Adrenal gland (tissue), 12 donors: ENCODE data around the gene TYRO3. TPM values are rescaled to one million over a fixed set of nuclear protein-coding genes. Genes with fewer than 3 reads are reported as not detected.

Source experiments
- DNase-seq, 7 donors: peaks; one replicate each; pipeline ENCODE4 v3.0.0-alpha.2; 2019 to 2020
- H3K27ac ChIP-seq, 5 donors: fragments of 200-600 bp; sonication (generic) in 4 of 5; 1 replicate in 3 of 5; 2 replicates in 2 of 5; pipeline versions ENCODE4 v1.5.1 to v1.8.0; 2016 to 2020; ENCODE audit warnings: mild to moderate bottlenecking in 1 of 5
- H3K27me3 ChIP-seq: fragments of 200-600 bp; 2 replicates; pipeline ENCODE4 v1.8.0; 2021
- H3K36me3 ChIP-seq, 2 donors: fragments of 200-600 bp; replicated peaks in 1 of 2; 1 replicate in 1 of 2; 2 replicates in 1 of 2; pipeline versions ENCODE4 v1.5.1 to v1.8.0; 2018 to 2022
- H3K4me1 ChIP-seq, 2 donors: fragments of 200-600 bp; replicated peaks in 1 of 2; 1 replicate in 1 of 2; 2 replicates in 1 of 2; pipeline versions ENCODE4 v1.5.1 to v1.8.0; 2018 to 2021
- H3K4me3 ChIP-seq, 4 donors: fragments of 200-600 bp; sonication (generic) in 3 of 4; one replicate each; pipeline ENCODE4 v1.5.1; 2016 to 2018
- H3K9me3 ChIP-seq, 3 donors: fragments of 200-600 bp; sonication (generic) in 1 of 3; replicated peaks in 1 of 3; 1 replicate in 2 of 3; 2 replicates in 1 of 3; pipeline versions ENCODE4 v1.5.1 to v1.8.0; 2016 to 2021
- CTCF ChIP-seq, 6 experiments: fragments of 450-650 bp in 4 of 6; fragments of 200-600 bp in 2 of 6; sonication (generic) in 1 of 6; IDR thresholded peaks; 1 replicate in 5 of 6; 2 replicates in 1 of 6; pipeline versions ENCODE4 v1.5.1 to v1.8.0; 2016 to 2021; ENCODE audit warnings: antibody characterized with exemption in 6 of 6, mild to moderate bottlenecking in 2 of 6, moderate library complexity in 1 of 6
- POLR2A ChIP-seq, 2 donors: fragments of 450-650 bp; IDR thresholded peaks; one replicate each; pipeline ENCODE4 v1.6.1; 2017; ENCODE audit warnings: antibody characterized with exemption in 2 of 2, mild to moderate bottlenecking in 2 of 2, moderate library complexity in 1 of 2
- WGBS, 4 donors: extraction: QIAGEN DNeasy Blood & Tissue Kit in 2 of 4; methylation state at CpG; one replicate each; pipeline versions ENCODE4 v1.1.5 to v1.1.7; 2013 to 2017; 5-methylcytosine and 5-hydroxymethylcytosine counted together
- intact Hi-C, 2 donors: fragments of 100-400 bp; cut with DNase I; formaldehyde crosslinking; loops; one replicate each; pipeline versions ENCODE4 v1.14.1 to v1.15.0; 2022 to 2023
- polyA plus RNA-seq, 3 donors: library from polyadenylated mRNA; stranded (reverse); fragments of 200-250 nt in 2 of 3; fragments of 350-450 nt in 1 of 3; fragmentation: Illumina TruSeq in 1 of 3; extraction: RNeasy Lipid Tissue Mini Kit (QIAGEN cat#74804) in 1 of 3; gene quantifications; one replicate each; pipeline ENCODE4 v1.2.3, GENCODE V29; 2013 to 2014
- total RNA-seq, 9 donors: library from RNA; depleted of rRNA in 4 of 9; stranded (reverse); fragments of >200 nt in 4 of 9; fragments of 120-200 nt in 1 of 9; fragmentation: NEBNext Ultra II Directional in 1 of 9; extraction: Animal tissue kit (Norgen Biotek cat#: 25700) in 1 of 9; gene quantifications; one replicate each; pipeline versions ENCODE4 v1.1.0 to v1.2.4, GENCODE V29; 2013 to 2023
- donor health status: healthy with polysubstance abuse.
- donor health status: Bipolar disorder and iron deficiency.
- donor health status: DM: yes; HTN: yes; CAD: no.
- donor health status: DM: no; HTN: no; CAD: no.
- donor health status: DM: no; HTN: no; CAD: no.
- donor health status: DM: yes; HTN: yes; CAD: no.

The TYRO3 gene
- total and polyA plus RNA-seq, 12 donors: 8.8 to 44.6 (median 16.9) TPM

- H3K27ac ChIP-seq: no peak overlapping the region
- peaks cover 0 to 67% of the 10 kb centered on the region in 2 donors for H3K36me3 ChIP-seq
- intact Hi-C loops: no loop called here
- DNase-seq: no peak
- TF ChIP-seq CTCF (IDR thresholded peaks at IDR 0.05) (no peak), POLR2A (IDR thresholded peaks at IDR 0.05) (no peak)
- no peaks in the 10 kb centered on the region for H3K27me3 ChIP-seq
- 62 to 76% (median 68%) methylated on average over 6 of the region's 6 CpGs for WGBS, 4 donors
- no peaks in the 10 kb centered on the region for H3K4me1 ChIP-seq
- H3K4me3 ChIP-seq: no peak overlapping the region
- H3K9me3 ChIP-seq: no peaks in the 10 kb centered on the region
These were observed 28.6 kb upstream of the TYRO3 start for GRCh38 chr15:41530363-41530956.

- no peak overlapping the region for H3K27ac ChIP-seq
- intact Hi-C loops: no loop called here
- H3K27me3 ChIP-seq: no peaks in the 10 kb centered on the region
- no peak overlapping the region for H3K4me3 ChIP-seq
- WGBS, 4 donors: 93 to 100% (median 99%) methylated on average over 1 of the region's 1 CpG
- no peak for DNase-seq
- no peaks in the 10 kb centered on the region for H3K4me1 ChIP-seq
- peaks cover 0 to 41% of the 10 kb centered on the region in 2 donors for H3K36me3 ChIP-seq
- H3K9me3 ChIP-seq: no peaks in the 10 kb centered on the region
- TF ChIP-seq CTCF (IDR thresholded peaks at IDR 0.05): no peak
- TF ChIP-seq POLR2A (IDR thresholded peaks at IDR 0.05): no peak
These were observed 23.5 kb upstream of the TYRO3 start for GRCh38 chr15:41535544-41535943.

GRCh38 chr15:41536866-41537265 lies 22.1 kb upstream of the TYRO3 start:
- Histone ChIP-seq H3K4me1 (no peaks in the 10 kb centered on the region), H3K27me3 (no peaks in the 10 kb centered on the region), H3K36me3 (peaks cover 0 to 41% of the 10 kb centered on the region in 2 donors), H3K9me3 (no peaks in the 10 kb centered on the region), H3K27ac (no peak overlapping the region), H3K4me3 (no peak overlapping the region)
- 89 to 95% (median 92%) methylated on average over 6 to 11 of the region's 11 CpGs for WGBS, 4 donors
- TF ChIP-seq POLR2A (IDR thresholded peaks at IDR 0.05): no peak
- TF ChIP-seq CTCF (IDR thresholded peaks at IDR 0.05): no peak
- intact Hi-C loops: no loop called here
- DNase-seq: no peak

GRCh38 chr15:41543521-41543870 lies 15.5 kb upstream of the TYRO3 start:
- TF ChIP-seq CTCF (IDR thresholded peaks at IDR 0.05) (no peak), POLR2A (IDR thresholded peaks at IDR 0.05) (no peak)
- H3K4me1 ChIP-seq: peaks cover 10% of the 10 kb centered on the region in 2 donors

More at GRCh38 chr15:41543521-41543870, 15.5 kb upstream of the TYRO3 start:
- intact Hi-C loops: no loop called here
- Histone ChIP-seq H3K36me3 (no peaks in the 10 kb centered on the region), H3K27ac (peak overlapping the region in 2 of 5 donors; percentile 78 to 81), H3K4me3 (peak overlapping the region in 3 of 4 donors; percentile 77 to 92 (median 89)), H3K27me3 (no peaks in the 10 kb centered on the region), H3K9me3 (no peaks in the 10 kb centered on the region)
- DNase-seq: no peak
- 6 to 17% (median 7%) methylated on average over 8 of the region's 8 CpGs for WGBS, 4 donors
